DND-41 (cell line): Measurements from ENCODE around the gene TAF4.

Experiments
- CTCF ChIP-seq: IDR thresholded peaks from 2 replicates; pipeline ENCODE4 v1.5.1; 2012; ENCODE audit warnings: borderline replicate concordance, low read length, moderate library complexity, mild to moderate bottlenecking; ENCODE audit not compliant: poor library complexity, severe bottlenecking; ENCODE audit errors: extremely low read depth
- EZH2 ChIP-seq: IDR thresholded peaks from 3 replicates; pipeline ENCODE4 v1.6.1; 2012; ENCODE audit warnings: borderline replicate concordance, low read depth, mild to moderate bottlenecking, moderate library complexity, low read length, inconsistent platforms; ENCODE audit not compliant: severe bottlenecking

- TF ChIP-seq EZH2: no peak
- no peak for TF ChIP-seq CTCF
Observed at GRCh38 chr20:62012631-62013030, 53.0 kb downstream of the TAF4 start.
